Fibroblast of lung (primary cell): ENCODE measurements around the gene RCL1. TPM values are rescaled to one million over a fixed set of nuclear protein-coding genes. Genes with fewer than 3 reads are reported as not detected.

Experiments used
- DNase-seq, 2 donors: peaks; one replicate each; pipeline versions ENCODE4 v3.0.0 to v3.0.0-alpha.2; 2010; ENCODE audit warnings: low read depth in 2 of 2
- H2AFZ ChIP-seq: 2 replicates; pipeline ENCODE4 v1.5.1; 2012; ENCODE audit warnings: low read length, control low read depth, inconsistent platforms
- H3K27ac ChIP-seq: 2 replicates; pipeline ENCODE4 v1.5.1; 2011; ENCODE audit warnings: low read length, control low read depth; ENCODE audit not compliant: insufficient read depth
- H3K27me3 ChIP-seq: 2 replicates; pipeline ENCODE4 v1.5.1; 2011; ENCODE audit warnings: mild to moderate bottlenecking, low read length; ENCODE audit not compliant: control insufficient read depth, insufficient read depth
- H3K36me3 ChIP-seq: 2 replicates; pipeline ENCODE4 v1.5.1; 2011; ENCODE audit warnings: low read length; ENCODE audit not compliant: control insufficient read depth, insufficient read depth
- H3K4me1 ChIP-seq: 2 replicates; pipeline ENCODE4 v1.5.1; 2011; ENCODE audit warnings: low read length; ENCODE audit not compliant: control insufficient read depth, insufficient read depth; ENCODE audit errors: extremely low read depth
- H3K4me2 ChIP-seq: 2 replicates; pipeline ENCODE4 v1.5.1; 2011; ENCODE audit warnings: low read length, control low read depth; ENCODE audit not compliant: insufficient read depth; ENCODE audit errors: extremely low read depth
- H3K4me3 ChIP-seq, 4 experiments: fragments of 200-600 bp in 1 of 4; sonication (generic) in 1 of 4; replicated peaks in 1 of 4; 2 replicates each; pipeline ENCODE4 v1.5.1; 2011 to 2016; ENCODE audit warnings: low read length in 4 of 4, low read depth in 3 of 4, mild to moderate bottlenecking in 3 of 4, control low read depth in 2 of 4, inconsistent platforms in 1 of 4, mixed read lengths in 1 of 4; ENCODE audit not compliant: insufficient read depth in 1 of 4; ENCODE audit errors: control extremely low read depth in 1 of 4
- H3K79me2 ChIP-seq: 2 replicates; pipeline ENCODE4 v1.5.1; 2012; ENCODE audit warnings: mild to moderate bottlenecking, low read length, inconsistent platforms; ENCODE audit not compliant: control insufficient read depth, insufficient read depth
- H3K9ac ChIP-seq: 2 replicates; pipeline ENCODE4 v1.5.1; 2011; ENCODE audit warnings: mild to moderate bottlenecking, low read length, control low read depth; ENCODE audit not compliant: insufficient read depth
- H3K9me3 ChIP-seq: 2 replicates; pipeline ENCODE4 v1.5.1; 2012; ENCODE audit warnings: low read depth, low read length; ENCODE audit not compliant: control insufficient read depth, insufficient read depth
- H4K20me1 ChIP-seq: 2 replicates; pipeline ENCODE4 v1.5.1; 2011; ENCODE audit warnings: low read length; ENCODE audit not compliant: control insufficient read depth, insufficient read depth; ENCODE audit errors: extremely low read depth
- CTCF ChIP-seq, 2 donors: IDR thresholded peaks in 1 of 2; conservative IDR thresholded peaks in 1 of 2; 1 replicate in 1 of 2; 2 replicates in 1 of 2; pipeline ENCODE4 v1.5.1; 2011 to 2012; ENCODE audit warnings: low read length in 2 of 2, control low read depth in 1 of 2, inconsistent platforms in 1 of 2, low read depth in 1 of 2, mild to moderate bottlenecking in 1 of 2
- EZH2 ChIP-seq: IDR thresholded peaks from 2 replicates; pipeline ENCODE4 v1.5.1; 2012; ENCODE audit warnings: low read length, control low read depth, mild to moderate bottlenecking; ENCODE audit errors: missing control alignments
- polyA plus RNA-seq, 2 donors: library from polyadenylated mRNA; depleted of rRNA in 1 of 2; stranded (reverse) in 1 of 2; unstranded in 1 of 2; fragments of >200 nt; gene quantifications; 2 replicates each; pipeline ENCODE4 v1.2.1, GENCODE V29; 2011 to 2012; ENCODE audit warnings: missing spikeins in 1 of 2
- total RNA-seq: library from RNA; depleted of rRNA; stranded (reverse); fragments of >200 nt; gene quantifications from 2 replicates; pipeline ENCODE4 v1.2.1, GENCODE V29; 2014

RCL1 gene
- total and polyA plus RNA-seq, 2 donors (not counting 1 experiment from before 2014, with no cell fraction given): 5.0 to 14.5 TPM

GRCh38 chr9:4842734-4843133 lies 50.0 kb downstream of the RCL1 start:
- Histone ChIP-seq H3K36me3 (no peaks in the 10 kb centered on the region), H3K27me3 (no peaks in the 10 kb centered on the region), H2AFZ (no peak overlapping the region), H3K9me3 (no peaks in the 10 kb centered on the region), H3K9ac (no peak overlapping the region), H3K27ac (no peak overlapping the region), H4K20me1 (no peaks in the 10 kb centered on the region), H3K4me2 (no peak overlapping the region), H3K4me1 (peaks cover 6% of the 10 kb centered on the region), H3K79me2 (no peaks in the 10 kb centered on the region), H3K4me3 (no peak overlapping the region)
- DNase-seq: no peak
- TF ChIP-seq CTCF (conservative IDR thresholded peaks at IDR 0.05 in 1 of 2, IDR thresholded peaks at IDR 0.05 in 1 of 2; ENCODE audit: low read depth in 1 of 2, low read length in 2 of 2): no peak
- no peak for TF ChIP-seq EZH2

- H3K9ac ChIP-seq: no peak overlapping the region
- H3K4me3 ChIP-seq: no peak overlapping the region
- no peaks in the 10 kb centered on the region for H3K27me3 ChIP-seq
- no peak for DNase-seq
- H4K20me1 ChIP-seq: no peaks in the 10 kb centered on the region
- no peak overlapping the region for H2AFZ ChIP-seq
- no peaks in the 10 kb centered on the region for H3K36me3 ChIP-seq
- no peaks in the 10 kb centered on the region for H3K4me1 ChIP-seq
- H3K9me3 ChIP-seq: no peaks in the 10 kb centered on the region
- H3K79me2 ChIP-seq: no peaks in the 10 kb centered on the region
- no peak for TF ChIP-seq EZH2
- TF ChIP-seq CTCF (conservative IDR thresholded peaks at IDR 0.05 in 1 of 2, IDR thresholded peaks at IDR 0.05 in 1 of 2; ENCODE audit: low read depth in 1 of 2, low read length in 2 of 2): no peak
- no peak overlapping the region for H3K4me2 ChIP-seq
- no peak overlapping the region for H3K27ac ChIP-seq
Measured at GRCh38 chr9:4844056-4844838, 51.5 kb downstream of the RCL1 start.

- no peak for DNase-seq
Measured at GRCh38 chr9:4849369-4849768, 56.6 kb downstream of the RCL1 start.

More at GRCh38 chr9:4849369-4849768, 56.6 kb downstream of the RCL1 start:
- Histone ChIP-seq H3K36me3 (no peaks in the 10 kb centered on the region), H3K9me3 (no peaks in the 10 kb centered on the region), H3K4me1 (no peaks in the 10 kb centered on the region), H3K27me3 (no peaks in the 10 kb centered on the region), H3K9ac (no peak overlapping the region), H3K79me2 (no peaks in the 10 kb centered on the region), H4K20me1 (no peaks in the 10 kb centered on the region), H2AFZ (no peak overlapping the region), H3K27ac (no peak overlapping the region), H3K4me3 (no peak overlapping the region), H3K4me2 (no peak overlapping the region)
- TF ChIP-seq CTCF (conservative IDR thresholded peaks at IDR 0.05 in 1 of 2, IDR thresholded peaks at IDR 0.05 in 1 of 2; ENCODE audit: low read depth in 1 of 2, low read length in 2 of 2): no peak
- TF ChIP-seq EZH2: no peak
